ENCODE results near the gene FBN2.
"Not testable (repeated sequence)": the region's sequence is repeated elsewhere in the genome, so short reads cannot be mapped to it uniquely, and the experiment has no call there.

FBN2 gene

DNA sequence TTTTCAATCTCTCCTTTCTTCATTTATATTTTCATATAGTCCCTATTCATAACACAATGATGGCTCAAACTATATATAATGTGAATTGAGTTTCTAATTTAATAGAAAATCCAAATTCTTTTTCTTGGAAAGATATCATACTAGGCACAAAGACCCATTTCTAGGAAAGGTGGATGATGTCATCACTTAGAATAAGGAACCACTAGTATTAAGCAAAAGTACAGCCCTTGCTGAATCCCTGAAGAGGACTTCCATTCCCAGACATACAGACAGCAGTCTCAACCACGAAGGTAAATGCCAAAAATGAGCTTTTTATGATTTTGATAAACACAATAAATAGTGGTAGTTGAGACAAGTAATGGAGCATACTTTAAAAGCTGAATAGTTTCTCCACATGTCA, 210.0 kb downstream of the FBN2 start:
- TF ChIP-seq, protein P1, sequence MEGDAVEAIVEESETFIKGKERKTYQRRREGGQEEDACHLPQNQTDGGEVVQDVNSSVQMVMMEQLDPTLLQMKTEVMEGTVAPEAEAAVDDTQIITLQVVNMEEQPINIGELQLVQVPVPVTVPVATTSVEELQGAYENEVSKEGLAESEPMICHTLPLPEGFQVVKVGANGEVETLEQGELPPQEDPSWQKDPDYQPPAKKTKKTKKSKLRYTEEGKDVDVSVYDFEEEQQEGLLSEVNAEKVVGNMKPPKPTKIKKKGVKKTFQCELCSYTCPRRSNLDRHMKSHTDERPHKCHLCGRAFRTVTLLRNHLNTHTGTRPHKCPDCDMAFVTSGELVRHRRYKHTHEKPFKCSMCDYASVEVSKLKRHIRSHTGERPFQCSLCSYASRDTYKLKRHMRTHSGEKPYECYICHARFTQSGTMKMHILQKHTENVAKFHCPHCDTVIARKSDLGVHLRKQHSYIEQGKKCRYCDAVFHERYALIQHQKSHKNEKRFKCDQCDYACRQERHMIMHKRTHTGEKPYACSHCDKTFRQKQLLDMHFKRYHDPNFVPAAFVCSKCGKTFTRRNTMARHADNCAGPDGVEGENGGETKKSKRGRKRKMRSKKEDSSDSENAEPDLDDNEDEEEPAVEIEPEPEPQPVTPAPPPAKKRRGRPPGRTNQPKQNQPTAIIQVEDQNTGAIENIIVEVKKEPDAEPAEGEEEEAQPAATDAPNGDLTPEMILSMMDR (IDR thresholded peaks at IDR 0.05; ENCODE audit: control insufficient read depth, extremely low read depth, insufficient read depth): no peak
- no peak for DNase-seq (ENCODE audit: low read depth)
- no peak overlapping the region for H3K4me3 ChIP-seq (ENCODE audit: low read depth, low read length)

DNA sequence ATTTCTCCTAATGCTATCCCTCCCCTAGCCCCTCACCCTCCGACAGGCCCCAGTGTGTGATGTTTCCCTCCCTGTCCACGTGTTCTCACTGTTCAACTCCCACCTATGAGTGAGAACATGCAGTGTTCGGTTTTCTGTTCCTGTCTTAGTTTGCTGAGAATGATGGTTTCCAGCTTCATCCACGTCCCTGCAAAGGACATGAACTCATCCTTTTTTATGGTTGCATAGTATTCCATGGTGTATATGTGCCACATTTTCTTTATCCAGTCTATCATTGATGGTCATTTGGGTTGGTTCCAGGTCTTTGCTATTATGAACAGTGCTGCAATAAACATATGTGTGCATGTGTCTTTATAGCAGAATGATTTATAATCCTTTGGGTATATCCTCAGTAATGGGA, 216.6 kb downstream of the FBN2 start:
- not testable (repeated sequence) for H3K4me3 ChIP-seq (ENCODE audit: low read depth, low read length); DNase-seq (ENCODE audit: low read depth)

DNA sequence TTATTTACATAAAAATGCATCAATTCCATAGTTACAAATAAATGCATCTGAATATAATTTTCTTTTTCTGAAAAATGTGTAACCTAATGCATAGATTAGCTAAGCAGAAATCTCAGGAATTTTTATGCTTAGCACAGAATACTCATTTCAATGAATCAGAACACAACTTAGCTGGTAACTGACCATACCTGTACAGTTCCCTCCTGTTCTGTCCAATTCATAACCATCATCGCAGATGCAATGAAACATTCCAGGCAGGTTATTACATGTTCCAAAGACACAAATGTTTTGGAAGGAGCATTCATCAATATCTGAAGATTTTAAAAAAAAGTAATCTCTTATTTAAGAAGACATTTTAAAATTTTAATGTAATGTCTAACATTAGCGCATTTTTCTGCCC, 219.4 kb downstream of the FBN2 start:
- TF ChIP-seq, protein P1 (IDR thresholded peaks at IDR 0.05; ENCODE audit: control insufficient read depth, extremely low read depth, insufficient read depth): no peak
- no peak for DNase-seq (ENCODE audit: low read depth)
- no peak overlapping the region for H3K4me3 ChIP-seq (ENCODE audit: low read depth, low read length)

DNA sequence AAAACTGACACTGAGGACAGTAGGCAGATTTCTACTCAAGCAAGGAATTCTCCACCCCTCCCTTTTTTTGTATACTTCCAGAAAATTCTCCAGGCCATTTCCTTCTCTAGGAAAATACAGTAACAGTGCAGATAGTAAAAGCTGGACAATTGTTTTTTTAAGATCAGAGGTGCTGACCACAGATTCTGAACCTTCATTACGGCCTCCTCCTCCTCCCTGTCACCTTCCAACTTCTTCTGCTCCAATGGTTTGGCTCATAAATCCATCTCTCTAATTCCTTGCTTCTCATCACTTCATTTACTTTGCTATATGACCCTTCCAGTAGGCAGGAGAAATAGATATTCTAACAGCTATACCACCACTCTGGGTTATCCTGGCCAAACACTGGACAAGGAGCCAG, 220.6 kb downstream of the FBN2 start:
- DNase-seq (ENCODE audit: low read depth): no peak
- H3K4me3 ChIP-seq (ENCODE audit: low read depth, low read length): no peak overlapping the region
- TF ChIP-seq, protein P1 (IDR thresholded peaks at IDR 0.05; ENCODE audit: control insufficient read depth, extremely low read depth, insufficient read depth): no peak

DNA sequence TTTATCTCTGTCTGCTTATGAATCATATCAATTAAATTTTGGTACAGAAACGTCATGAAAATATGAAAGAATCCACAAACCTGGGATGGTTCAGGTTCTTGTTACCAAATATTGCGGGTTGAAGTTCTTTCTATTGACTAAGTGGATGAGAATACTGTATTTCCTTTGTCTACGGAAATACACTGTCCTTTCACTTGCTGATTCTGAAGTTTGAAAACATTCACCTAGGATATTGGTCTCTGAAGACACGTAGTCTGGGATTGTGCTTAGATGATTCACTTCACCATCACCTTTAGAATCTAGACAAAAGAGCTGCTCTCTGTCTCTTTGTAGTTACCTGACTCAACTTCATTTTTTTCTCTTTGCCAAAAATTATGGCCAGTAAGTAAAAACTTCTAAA, 222.4 kb downstream of the FBN2 start:
- DNase-seq (ENCODE audit: low read depth): no peak
- no peak overlapping the region for H3K4me3 ChIP-seq (ENCODE audit: low read depth, low read length)
- TF ChIP-seq, protein P1 (IDR thresholded peaks at IDR 0.05; ENCODE audit: control insufficient read depth, extremely low read depth, insufficient read depth): no peak

DNA sequence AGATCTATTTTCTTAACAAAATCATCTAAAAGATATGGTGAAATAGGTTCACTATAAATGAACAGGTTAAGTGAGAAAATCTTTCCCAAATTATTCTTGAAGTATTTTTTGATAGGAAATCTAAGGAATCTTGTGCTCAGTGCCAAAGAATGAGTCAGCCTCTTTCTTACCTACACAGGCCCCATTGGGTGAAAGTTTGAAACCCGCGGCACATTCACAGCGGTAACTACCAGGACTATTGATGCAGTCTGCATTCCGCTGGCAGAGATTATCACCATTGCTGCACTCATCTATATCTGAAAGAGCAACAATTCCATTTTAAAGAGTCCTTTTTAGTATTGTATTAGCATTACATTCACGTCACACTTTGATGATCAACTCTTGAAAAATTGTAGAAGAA, 232.7 kb downstream of the FBN2 start:
- TF ChIP-seq, protein P1 (IDR thresholded peaks at IDR 0.05; ENCODE audit: control insufficient read depth, extremely low read depth, insufficient read depth): no peak
- no peak for DNase-seq (ENCODE audit: low read depth)
- no peak overlapping the region for H3K4me3 ChIP-seq (ENCODE audit: low read depth, low read length)

DNA sequence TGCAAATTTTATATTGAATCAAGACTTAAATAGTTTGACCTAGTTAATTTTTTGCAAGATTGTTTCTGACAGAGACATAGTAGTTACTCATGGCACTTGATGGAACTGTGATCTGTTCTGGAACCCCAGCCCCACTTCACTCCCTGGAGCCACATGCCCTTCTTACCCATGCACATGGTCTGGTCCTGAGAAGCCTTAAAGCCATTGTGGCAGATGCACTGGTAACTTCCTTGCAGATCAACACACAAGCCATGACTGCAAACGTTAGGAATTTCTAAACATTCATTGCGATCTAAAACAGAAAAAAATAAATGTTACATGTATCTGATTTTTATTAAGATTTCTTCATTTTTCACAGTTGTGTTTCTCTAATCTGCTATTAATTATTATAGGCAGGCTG, 233.3 kb downstream of the FBN2 start:
- DNase-seq (ENCODE audit: low read depth): no peak
- TF ChIP-seq, protein P1 (IDR thresholded peaks at IDR 0.05; ENCODE audit: control insufficient read depth, extremely low read depth, insufficient read depth): no peak
- H3K4me3 ChIP-seq (ENCODE audit: low read depth, low read length): no peak overlapping the region

DNA sequence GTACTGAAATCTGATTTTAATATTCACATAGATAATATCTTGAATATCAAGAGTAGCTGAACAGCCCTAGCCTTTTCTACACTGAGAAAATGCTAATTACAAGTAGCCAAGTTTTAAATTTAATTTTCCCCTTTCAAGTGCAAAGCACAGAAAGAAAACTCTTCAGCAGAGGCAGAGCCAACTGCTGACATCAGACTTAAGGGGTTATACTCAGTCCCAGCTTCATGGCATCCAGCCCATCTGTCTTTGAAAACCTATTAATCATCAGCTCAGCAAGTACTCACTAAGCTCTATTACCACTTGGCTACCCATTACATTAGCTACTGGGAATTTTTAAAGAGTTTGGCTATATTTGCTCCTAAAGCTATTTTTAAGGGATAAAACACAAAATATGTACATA, 234.0 kb downstream of the FBN2 start:
- no peak for DNase-seq (ENCODE audit: low read depth)
- H3K4me3 ChIP-seq (ENCODE audit: low read depth, low read length): no peak overlapping the region
- TF ChIP-seq, protein P1 (IDR thresholded peaks at IDR 0.05; ENCODE audit: control insufficient read depth, extremely low read depth, insufficient read depth): no peak
